GM23338 (cell line): ENCODE data around the gene MXRA8.
"Not testable (repeated sequence)": the region's sequence is repeated elsewhere in the genome, so short reads cannot be mapped to it uniquely, and the experiment has no call there.

Source experiments
- EZH2phosphoT487 ChIP-seq: fragments of 200-600 bp; sonication (generic); IDR thresholded peaks from one replicate; pipeline ENCODE4 v1.8.1; 2018; ENCODE audit warnings: antibody characterized with exemption; ENCODE audit not compliant: unreplicated experiment
- TF ChIP-seq, protein P1 (sequence below), 2 experiments: fragments of 200-600 bp in 1 of 2; sonication (generic) in 1 of 2; conservative IDR thresholded peaks; 2 replicates each; pipeline versions ENCODE4 v1.5.1 to v1.6.1; 2016 to 2017; ENCODE audit warnings: antibody characterized with exemption in 2 of 2, low read depth in 2 of 2, mild to moderate bottlenecking in 2 of 2, moderate library complexity in 1 of 2

DNA sequence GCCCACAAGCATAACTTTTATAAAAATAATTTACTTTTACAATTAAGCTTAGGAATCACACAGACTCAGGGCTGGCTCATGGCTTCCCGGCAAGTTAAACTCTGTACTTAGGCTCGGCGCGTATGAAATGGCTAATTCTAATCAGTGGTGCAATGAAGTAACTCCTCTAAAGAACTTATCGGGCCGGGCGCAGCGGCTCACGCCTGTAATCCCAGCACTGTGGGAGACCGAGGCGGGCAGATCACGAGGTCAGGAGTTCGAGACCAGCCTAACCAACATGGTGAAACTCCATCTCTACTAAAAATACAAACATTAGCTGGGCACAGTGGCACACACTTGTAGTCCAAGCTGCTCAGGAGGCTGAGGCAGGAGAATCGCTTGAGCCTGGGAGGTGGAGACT lies 11.7 kb upstream of the MXRA8 start:
- TF ChIP-seq, protein P1, sequence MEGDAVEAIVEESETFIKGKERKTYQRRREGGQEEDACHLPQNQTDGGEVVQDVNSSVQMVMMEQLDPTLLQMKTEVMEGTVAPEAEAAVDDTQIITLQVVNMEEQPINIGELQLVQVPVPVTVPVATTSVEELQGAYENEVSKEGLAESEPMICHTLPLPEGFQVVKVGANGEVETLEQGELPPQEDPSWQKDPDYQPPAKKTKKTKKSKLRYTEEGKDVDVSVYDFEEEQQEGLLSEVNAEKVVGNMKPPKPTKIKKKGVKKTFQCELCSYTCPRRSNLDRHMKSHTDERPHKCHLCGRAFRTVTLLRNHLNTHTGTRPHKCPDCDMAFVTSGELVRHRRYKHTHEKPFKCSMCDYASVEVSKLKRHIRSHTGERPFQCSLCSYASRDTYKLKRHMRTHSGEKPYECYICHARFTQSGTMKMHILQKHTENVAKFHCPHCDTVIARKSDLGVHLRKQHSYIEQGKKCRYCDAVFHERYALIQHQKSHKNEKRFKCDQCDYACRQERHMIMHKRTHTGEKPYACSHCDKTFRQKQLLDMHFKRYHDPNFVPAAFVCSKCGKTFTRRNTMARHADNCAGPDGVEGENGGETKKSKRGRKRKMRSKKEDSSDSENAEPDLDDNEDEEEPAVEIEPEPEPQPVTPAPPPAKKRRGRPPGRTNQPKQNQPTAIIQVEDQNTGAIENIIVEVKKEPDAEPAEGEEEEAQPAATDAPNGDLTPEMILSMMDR (conservative IDR thresholded peaks at IDR 0.05; ENCODE audit: low read depth in 2 of 2), result not testable (repeated sequence)
- not testable (repeated sequence) for TF ChIP-seq EZH2phosphoT487
